ENCODE measurements around the gene RBM24.

The RBM24 gene

DNA sequence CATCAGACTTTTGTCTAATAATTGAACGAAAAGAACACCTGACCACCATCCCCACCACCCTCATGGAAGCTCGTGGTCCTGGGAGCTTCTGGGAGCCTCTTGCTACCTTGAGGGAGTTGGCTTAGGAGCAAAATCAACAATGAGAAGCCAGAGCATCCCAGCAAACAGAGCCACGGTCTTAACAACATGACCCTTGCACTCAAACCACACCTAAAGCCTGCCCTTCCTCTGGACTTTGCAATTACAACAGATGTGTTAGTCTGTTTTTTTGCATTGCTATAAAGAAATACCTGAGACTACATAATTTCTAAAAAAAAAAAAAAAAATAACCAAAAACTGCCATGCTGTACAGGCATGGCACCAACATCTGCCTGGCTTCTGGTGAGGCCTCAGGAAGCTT lies 9.5 kb upstream of the RBM24 start:
- POLR2A ChIA-PET (ENCODE audit: low non-redundant PET) = no interaction called here
- CTCF ChIA-PET = no interaction called here
- TF ChIP-seq, protein P1, sequence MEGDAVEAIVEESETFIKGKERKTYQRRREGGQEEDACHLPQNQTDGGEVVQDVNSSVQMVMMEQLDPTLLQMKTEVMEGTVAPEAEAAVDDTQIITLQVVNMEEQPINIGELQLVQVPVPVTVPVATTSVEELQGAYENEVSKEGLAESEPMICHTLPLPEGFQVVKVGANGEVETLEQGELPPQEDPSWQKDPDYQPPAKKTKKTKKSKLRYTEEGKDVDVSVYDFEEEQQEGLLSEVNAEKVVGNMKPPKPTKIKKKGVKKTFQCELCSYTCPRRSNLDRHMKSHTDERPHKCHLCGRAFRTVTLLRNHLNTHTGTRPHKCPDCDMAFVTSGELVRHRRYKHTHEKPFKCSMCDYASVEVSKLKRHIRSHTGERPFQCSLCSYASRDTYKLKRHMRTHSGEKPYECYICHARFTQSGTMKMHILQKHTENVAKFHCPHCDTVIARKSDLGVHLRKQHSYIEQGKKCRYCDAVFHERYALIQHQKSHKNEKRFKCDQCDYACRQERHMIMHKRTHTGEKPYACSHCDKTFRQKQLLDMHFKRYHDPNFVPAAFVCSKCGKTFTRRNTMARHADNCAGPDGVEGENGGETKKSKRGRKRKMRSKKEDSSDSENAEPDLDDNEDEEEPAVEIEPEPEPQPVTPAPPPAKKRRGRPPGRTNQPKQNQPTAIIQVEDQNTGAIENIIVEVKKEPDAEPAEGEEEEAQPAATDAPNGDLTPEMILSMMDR (conservative IDR thresholded peaks at IDR 0.05; ENCODE audit: low read depth) = no peak
- no peak overlapping the region for H3K27ac ChIP-seq
- DNase-seq (ENCODE audit: low spot score) = no peak

DNA sequence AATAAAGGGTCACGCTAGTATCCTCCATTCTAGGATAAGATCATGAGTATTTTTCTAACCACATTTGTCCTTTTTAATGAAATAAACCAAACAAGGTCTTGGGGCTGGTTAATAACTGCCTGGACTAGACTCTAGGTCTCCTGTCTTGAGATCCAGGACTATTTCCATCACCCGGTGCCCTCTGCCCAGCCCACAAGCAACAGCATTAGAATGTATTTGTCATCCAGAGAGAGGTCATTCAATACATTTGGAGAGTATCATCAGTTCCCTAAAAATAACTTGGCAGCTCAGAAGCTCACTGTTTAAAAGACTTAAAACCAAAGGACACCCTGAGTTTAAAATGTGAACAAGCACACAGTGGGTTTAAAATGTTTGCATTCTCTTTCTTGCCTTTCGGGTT lies 4.4 kb upstream of the RBM24 start:
- ChIA-PET POLR2A (ENCODE audit: low non-redundant PET) (interaction anchor here (0.5 kb wide), 1 partner anchor 8 kb away, joined by 3 read pairs; no protein-coding TSS in a partner anchor), CTCF (interaction anchor here (0.7 kb wide), 1 partner anchor 843 kb away, joined by 4 read pairs; no protein-coding TSS in a partner anchor)
- no peak for DNase-seq (ENCODE audit: low spot score)
- TF ChIP-seq, protein P1 (conservative IDR thresholded peaks at IDR 0.05; ENCODE audit: low read depth) = no peak
- no peak overlapping the region for H3K27ac ChIP-seq

DNA sequence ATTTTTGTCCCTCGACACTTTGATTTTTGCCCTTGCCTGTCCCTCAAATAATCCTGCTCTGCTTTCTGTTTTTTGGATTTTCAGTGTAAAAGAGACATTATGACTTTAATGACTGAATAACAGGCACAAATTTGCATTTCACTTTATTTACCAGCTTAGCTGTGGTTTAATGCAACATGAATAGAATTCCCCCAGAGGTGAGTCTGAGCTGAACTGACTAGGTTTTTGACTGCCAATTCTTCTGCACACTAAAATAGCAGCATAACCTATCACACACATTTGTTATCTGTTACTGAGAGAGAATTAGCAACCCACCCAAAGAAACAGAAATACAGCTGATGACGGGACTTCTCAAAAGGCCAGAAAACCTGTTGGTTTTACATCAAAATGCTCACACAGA lies 3.9 kb upstream of the RBM24 start:
- DNase-seq (ENCODE audit: low spot score) = no peak
- ChIA-PET POLR2A (ENCODE audit: low non-redundant PET) (no interaction called here), CTCF (interaction anchor here (0.7 kb wide), 1 partner anchor 844 kb away, joined by 4 read pairs; no protein-coding TSS in a partner anchor)
- H3K27ac ChIP-seq = no peak overlapping the region
- TF ChIP-seq, protein P1 (conservative IDR thresholded peaks at IDR 0.05; ENCODE audit: low read depth) = no peak

DNA sequence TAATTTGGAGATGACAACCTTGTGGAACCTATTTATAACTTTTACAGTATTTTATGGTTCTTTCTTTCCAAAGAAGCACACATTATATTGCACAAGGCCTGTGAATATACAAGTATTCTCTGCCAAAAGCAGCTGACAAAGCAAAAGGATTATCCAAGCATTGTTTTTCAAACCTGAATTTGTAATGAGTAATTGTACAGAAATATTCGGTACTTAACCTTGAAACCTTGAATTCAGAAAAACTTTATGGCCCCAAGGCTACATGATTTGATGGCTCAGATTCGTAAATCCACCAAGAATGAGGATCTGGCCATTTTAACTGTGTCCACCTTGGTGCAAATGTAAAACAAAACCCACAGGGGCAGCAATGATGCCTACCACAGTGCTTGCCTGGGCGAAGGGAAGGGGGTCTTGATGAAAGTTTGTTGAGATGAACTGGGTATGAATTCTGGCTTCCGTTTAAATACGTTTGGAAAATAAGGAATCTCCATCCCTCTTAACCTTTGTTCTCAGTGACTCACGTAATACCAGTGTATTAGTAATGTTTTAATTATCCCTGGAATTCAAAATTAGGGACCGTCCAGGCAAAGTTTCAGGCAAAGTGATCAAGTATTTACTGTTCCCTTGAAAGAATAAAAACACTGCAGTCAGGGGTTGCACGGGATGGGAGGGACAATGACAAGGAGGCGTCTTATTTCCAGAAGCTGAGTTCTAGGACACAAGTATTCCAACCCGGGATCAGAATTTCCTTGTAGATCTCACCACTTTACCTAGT lies 2.7 kb upstream of the RBM24 start:
- CTCF ChIA-PET = interaction anchor here (0.5 kb wide), 1 partner anchor 221 kb away, joined by 7 read pairs; no protein-coding TSS in a partner anchor
- peak; percentile 75 for DNase-seq (ENCODE audit: low spot score)

DNA sequence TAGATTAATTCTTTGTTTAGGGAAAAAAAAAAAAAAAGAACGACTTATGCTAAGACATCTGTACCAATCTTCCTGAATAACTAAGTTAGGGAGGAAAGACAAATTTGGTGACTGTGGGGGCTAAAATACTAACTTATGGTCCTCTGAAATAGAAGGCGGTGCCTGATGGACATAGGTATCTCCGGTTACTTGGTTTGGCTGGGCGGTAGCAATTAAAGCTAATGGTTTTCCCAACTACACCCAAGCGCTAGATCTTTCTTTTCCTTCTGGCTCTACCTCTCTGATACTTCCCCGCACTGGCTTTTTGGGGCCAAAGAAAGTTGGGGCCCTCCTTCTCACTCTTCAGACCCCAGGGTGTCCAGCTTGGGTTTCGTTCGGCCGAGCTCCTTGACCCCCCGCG lies 1.0 kb upstream of the RBM24 start:
- TF ChIP-seq, protein P1 (conservative IDR thresholded peaks at IDR 0.05; ENCODE audit: low read depth) = no peak
- DNase-seq (ENCODE audit: low spot score) = no peak
- ChIA-PET CTCF (interaction anchor here (0.6 to 1.1 kb wide), 2 partner anchors 15 to 225 kb away, joined by 3 read pairs; no protein-coding TSS in a partner anchor), POLR2A (ENCODE audit: low non-redundant PET) (no interaction called here)
- H3K27ac ChIP-seq = no peak overlapping the region

More for the DNA sequence above, 2.7 kb upstream of the RBM24 start:
- TF ChIP-seq, protein P1 (conservative IDR thresholded peaks at IDR 0.05; ENCODE audit: low read depth) = no peak
- H3K27ac ChIP-seq = peak overlapping the region; percentile 46; the same call in 1 of the 2 replicates
- POLR2A ChIA-PET (ENCODE audit: low non-redundant PET) = no interaction called here

DNA sequence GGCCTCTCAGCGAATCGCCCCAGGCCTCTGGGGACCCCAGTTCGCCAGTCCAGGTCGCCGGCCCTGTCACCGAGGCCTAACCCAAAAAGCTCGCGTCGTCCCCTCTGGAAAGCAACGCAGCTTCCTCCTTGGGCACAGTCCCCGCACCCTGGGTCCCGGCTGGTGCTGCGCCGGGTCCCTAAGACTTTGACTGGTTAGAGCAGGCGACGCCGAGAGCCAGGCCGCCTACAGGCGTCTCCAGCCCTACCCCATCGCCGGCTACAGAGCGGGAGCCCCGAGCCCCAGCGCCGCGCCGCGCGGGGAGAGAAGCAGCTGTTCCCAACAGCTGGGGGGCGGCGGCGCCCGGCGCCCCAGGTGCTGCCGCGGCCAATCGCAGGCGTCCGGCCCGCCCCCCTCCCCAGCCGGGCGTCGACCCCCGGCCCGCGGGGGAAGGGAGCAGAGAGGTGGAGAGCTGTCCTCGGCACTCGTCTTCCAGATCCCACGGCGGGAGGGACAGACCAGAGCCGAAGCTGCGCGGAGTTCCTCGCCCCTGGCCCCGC lies 540 bp upstream of the RBM24 start:
- TF ChIP-seq, protein P1 (conservative IDR thresholded peaks at IDR 0.05; ENCODE audit: low read depth) = no peak
- ChIA-PET CTCF (interaction anchor here (0.6 to 1.1 kb wide), 2 partner anchors 15 to 224 kb away, joined by 3 read pairs; no protein-coding TSS in a partner anchor), POLR2A (ENCODE audit: low non-redundant PET) (no interaction called here)
- DNase-seq (ENCODE audit: low spot score) = no peak
- H3K27ac ChIP-seq = no peak overlapping the region

Measured in RWPE1 (cell line).